ENCODE results near the gene GSTO1.

GSTO1 gene

GRCh38 chr10:104254493-104255310 is at the start of gene GSTO1:
TSS of gene GSTO1 (plus strand) at chr10:104254892. CDS start at chr10:104254929, 37 bp downstream.
- no peak for DNase-seq (ENCODE audit: low read depth)
- peak; percentile 11 for TF ChIP-seq CTCF (IDR thresholded peaks at IDR 0.05; ENCODE audit: control insufficient read depth, insufficient read depth, low read depth, low read length, missing control alignments)
- H3K4me3 ChIP-seq (ENCODE audit: control insufficient read depth, low read depth, low read length) = peak within 1 kb of the TSS; percentile 89

GRCh38 chr10:104208730-104209129 is 46.0 kb upstream of the GSTO1 start:
- no peak for DNase-seq (ENCODE audit: low read depth)
- TF ChIP-seq CTCF (IDR thresholded peaks at IDR 0.05; ENCODE audit: control insufficient read depth, insufficient read depth, low read depth, low read length, missing control alignments) = no peak
- no peak overlapping the region for H3K4me3 ChIP-seq (ENCODE audit: control insufficient read depth, low read depth, low read length)

GRCh38 chr10:104209575-104210198 is 45.0 kb upstream of the GSTO1 start:
- TF ChIP-seq CTCF (IDR thresholded peaks at IDR 0.05; ENCODE audit: control insufficient read depth, insufficient read depth, low read depth, low read length, missing control alignments) = peak; percentile 59
- H3K4me3 ChIP-seq (ENCODE audit: control insufficient read depth, low read depth, low read length) = no peak overlapping the region
- DNase-seq (ENCODE audit: low read depth) = no peak

- DNase-seq (ENCODE audit: low read depth) = no peak
- no peak for TF ChIP-seq CTCF (IDR thresholded peaks at IDR 0.05; ENCODE audit: control insufficient read depth, insufficient read depth, low read depth, low read length, missing control alignments)
- no peak overlapping the region for H3K4me3 ChIP-seq (ENCODE audit: control insufficient read depth, low read depth, low read length)
Measured at GRCh38 chr10:104216631-104217030, 38.1 kb upstream of the GSTO1 start.

- DNase-seq (ENCODE audit: low read depth) = no peak
- no peak overlapping the region for H3K4me3 ChIP-seq (ENCODE audit: control insufficient read depth, low read depth, low read length)
- no peak for TF ChIP-seq CTCF (IDR thresholded peaks at IDR 0.05; ENCODE audit: control insufficient read depth, insufficient read depth, low read depth, low read length, missing control alignments)
Measured at GRCh38 chr10:104218751-104219150, 35.9 kb upstream of the GSTO1 start.

GRCh38 chr10:104220522-104220921 is 34.2 kb upstream of the GSTO1 start:
- no peak overlapping the region for H3K4me3 ChIP-seq (ENCODE audit: control insufficient read depth, low read depth, low read length)
- no peak for TF ChIP-seq CTCF (IDR thresholded peaks at IDR 0.05; ENCODE audit: control insufficient read depth, insufficient read depth, low read depth, low read length, missing control alignments)
- no peak for DNase-seq (ENCODE audit: low read depth)
